ENCODE measurements around the gene AP1M2.

DNA sequence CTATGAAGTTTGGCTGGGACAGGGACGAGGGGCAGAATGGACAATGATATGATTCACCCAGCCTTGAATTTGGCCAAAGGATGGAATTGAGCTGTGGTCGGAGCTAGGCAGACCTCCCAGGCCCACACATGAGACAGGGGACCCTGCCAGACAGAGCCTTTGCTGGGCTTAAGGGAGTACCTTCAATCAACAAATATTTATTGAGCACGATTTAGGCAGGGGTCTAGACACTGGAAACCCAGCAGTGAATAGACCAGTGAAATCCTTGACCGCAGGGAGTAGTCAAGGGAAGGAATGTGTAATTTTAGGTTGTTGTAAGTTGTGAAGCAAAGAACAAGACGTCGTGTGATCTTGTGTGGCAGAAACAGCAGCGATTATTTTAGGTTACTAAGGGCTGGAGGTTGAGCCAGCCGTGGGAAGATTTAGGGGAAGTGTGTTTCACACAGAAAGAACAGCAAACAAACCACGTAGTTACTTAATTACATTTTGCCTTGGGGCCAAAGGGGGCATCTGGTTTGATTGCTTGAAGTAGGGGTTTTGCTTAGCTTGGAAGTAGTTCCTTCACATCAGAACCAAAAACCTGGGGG is 16.9 kb upstream of the AP1M2 start:
- TF ChIP-seq, protein P1, sequence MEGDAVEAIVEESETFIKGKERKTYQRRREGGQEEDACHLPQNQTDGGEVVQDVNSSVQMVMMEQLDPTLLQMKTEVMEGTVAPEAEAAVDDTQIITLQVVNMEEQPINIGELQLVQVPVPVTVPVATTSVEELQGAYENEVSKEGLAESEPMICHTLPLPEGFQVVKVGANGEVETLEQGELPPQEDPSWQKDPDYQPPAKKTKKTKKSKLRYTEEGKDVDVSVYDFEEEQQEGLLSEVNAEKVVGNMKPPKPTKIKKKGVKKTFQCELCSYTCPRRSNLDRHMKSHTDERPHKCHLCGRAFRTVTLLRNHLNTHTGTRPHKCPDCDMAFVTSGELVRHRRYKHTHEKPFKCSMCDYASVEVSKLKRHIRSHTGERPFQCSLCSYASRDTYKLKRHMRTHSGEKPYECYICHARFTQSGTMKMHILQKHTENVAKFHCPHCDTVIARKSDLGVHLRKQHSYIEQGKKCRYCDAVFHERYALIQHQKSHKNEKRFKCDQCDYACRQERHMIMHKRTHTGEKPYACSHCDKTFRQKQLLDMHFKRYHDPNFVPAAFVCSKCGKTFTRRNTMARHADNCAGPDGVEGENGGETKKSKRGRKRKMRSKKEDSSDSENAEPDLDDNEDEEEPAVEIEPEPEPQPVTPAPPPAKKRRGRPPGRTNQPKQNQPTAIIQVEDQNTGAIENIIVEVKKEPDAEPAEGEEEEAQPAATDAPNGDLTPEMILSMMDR (IDR thresholded peaks at IDR 0.05) = no peak
- TF ChIP-seq POLR2A (IDR thresholded peaks at IDR 0.05) = no peak

Data from esophagus squamous epithelium (tissue), 4 donors.